ENCODE data around the gene KMT2C.
A peak's percentile ranks its signal among the peaks of the same experiment; 100 is the strongest.

KMT2C gene

DNA sequence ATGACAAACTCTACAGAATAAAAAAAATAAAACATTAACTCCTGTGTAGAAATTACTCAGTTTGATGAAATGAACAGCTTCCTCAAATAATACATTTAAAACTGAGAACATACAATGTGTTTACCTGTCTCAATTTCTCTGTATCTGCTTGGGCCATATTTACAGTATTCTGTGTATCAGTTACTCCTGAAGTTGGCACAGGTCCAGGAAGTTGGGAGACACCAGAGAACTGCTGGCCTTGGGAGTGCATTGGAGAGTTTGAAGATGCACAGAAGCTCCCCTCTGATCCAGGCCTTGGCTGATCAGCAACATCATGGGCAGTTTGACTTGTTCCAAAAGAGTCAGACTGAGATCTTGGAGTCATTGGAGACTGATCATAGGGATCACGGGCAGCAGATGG is 255.2 kb downstream of the KMT2C start:
- peak; percentile 41 for DNase-seq

DNA sequence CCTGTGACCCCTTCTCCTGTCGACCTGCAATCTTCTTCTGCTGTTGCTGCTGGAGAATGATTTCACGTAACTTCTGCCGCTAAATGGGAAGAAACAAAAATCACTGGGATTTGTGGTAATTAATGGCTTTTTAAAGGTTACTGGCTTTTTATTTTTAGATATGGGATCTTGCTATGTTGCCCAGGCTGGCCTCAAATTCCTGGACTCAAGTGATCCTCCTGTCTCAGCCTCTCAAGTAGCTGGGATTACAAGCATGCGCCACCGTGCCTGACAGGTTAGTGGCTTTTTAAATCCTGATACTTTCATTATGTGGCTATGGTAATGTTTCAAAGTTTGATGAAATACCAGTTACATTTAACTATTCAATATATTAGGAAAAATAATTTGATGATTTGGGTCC is 255.8 kb downstream of the KMT2C start:
- DNase-seq, result no peak

DNA sequence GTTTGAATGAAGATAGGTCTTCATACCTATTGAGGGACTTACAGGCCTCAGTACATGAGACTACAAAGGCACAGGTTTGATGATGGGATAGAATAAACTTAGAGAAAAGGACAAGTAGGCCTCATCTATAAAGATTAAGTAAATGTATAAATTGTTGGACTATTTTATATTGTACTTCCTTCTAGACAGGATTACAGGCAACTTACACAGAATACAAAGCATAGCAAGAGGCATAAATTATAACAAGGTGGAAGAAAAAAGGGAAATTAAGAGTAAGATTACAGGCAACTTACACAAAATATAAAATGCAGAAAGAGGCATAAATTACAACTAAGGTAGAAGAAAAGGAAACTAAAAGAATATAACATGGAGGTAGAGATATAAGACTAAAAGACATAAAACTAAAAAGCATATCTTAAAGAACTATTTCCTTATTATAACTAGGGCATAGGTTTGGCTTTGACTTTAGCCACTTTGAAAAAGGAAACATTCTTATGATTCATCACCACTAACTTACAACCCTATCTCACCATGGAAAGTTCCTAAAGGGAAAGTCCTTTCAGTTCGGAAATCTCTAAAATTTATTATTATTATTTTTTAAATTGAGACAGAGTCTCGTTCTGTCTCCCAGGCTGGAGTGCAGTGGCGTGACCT is 257.3 kb downstream of the KMT2C start:
- no peak for DNase-seq

DNA sequence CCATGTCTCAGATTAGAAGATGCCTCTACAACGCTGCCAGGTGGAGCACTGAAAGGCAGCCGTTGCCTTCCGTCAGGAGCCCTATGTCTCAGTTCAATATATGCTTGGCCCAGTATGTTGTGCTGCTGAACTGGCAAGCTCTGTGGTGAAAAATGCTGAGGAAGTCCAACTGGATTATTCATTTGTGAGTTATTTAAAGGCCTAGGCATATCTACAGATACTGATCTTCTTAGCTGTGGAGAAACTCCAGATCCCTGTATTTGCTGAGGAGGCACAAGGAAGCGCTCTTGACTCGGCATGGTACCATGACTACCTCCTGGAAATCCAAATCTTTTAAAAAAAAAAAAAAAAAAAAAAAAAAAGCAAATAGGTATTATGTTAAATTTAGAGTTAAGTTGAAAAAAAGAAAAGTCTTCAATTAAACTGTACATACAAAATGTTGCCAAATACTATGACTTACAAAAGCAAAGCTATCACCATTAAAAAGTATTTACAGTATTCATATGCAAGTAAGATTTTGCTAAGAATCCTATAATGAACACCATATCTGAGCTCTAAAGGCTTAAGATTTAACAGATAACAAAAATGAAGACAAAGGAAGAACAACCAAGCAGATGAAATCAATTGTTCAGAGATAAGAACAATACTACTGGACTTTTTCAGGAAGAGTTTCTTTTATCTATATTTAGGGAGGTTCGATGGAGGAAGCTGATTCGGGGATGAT is 258.0 kb downstream of the KMT2C start:
- DNase-seq, result no peak

DNA sequence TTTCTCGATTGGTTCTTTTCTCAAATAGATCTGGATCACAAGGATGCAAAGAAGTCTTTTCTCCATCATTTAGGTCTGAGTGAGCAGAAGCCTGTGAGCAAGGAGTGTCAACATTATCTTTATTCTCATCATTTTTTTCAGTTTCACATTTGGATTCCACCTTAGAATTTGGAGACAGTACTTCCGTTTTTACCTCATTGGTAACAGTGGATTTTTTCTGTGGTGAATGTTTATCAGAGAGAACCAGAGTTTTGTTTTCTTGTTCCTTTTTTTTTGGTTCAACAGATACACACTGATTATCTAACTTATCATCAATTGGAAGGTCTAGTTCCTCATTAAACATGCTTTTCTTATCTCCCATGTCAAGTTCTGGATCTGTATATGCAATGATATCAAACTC is 259.0 kb downstream of the KMT2C start:
- DNase-seq, result no peak

DNA sequence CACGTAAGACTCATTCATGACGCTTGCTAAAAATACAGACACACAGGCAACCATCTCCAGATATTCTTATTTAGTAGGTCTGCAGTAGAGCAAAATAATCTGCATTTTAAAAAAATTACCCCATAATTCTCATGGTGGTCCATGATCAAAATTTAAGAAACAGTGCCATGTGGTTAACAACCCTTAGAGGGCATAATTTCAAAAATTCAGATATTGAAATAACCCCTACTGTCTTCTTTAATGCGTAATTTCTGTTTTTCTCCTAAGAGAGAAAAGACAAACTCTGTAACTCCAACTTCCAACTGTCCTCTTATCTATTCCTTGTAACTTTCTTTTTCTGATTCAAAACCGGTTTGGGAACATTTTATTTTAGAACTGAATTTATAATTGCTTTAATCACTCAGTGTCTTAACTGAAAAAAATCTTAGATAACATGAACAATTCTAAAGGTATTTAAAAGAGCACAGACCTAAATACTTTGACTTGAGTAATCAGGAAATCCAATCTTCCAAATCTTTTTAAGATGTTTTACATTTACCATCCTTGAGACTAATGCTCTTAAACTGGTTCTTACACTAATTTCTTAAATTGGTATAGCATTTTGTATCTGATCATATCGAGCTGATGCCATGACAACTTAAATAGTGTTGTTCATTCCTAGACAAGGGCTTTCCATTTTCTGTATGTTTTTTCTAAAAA is 262.3 kb downstream of the KMT2C start:
- DNase-seq, result no peak

DNA sequence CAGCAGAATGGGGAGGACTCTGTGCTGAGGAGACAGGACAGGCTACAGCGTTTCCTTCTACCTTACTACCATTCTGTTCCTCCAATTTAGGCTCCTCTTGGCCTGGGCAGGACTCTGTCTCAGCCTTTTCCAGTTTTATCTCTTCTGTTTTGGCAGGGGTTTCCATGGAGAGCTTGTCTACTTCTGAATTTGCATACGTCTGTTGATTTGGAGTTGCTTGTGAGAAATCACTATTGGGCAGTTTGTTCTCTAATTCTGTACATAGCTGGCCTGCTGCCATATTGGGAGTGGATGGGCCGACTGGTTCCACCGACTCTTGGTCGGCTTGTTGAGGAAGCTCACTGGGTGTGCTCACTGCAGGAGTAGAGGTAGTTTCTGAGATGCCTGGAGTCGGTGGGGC is 273.5 kb downstream of the KMT2C start:
- no peak for DNase-seq

DNA sequence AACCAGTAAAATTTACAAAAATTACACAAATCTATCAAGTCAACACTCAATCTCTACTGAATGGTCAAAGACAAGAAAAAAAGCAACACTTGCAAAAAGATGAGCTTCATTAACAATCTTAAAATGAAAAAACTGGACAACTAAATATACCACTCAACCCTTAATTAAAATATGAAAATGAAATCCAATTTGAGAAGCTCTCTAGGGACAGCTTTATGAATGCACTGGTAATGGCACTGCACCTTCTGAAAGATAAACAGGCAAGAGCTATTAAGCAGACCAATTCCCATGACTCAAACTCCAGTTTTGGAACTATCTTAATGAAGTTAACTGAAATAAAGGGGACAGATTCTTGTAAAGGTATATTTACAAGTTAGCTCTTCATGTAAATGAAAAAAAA is 274.6 kb downstream of the KMT2C start:
- peak; percentile 28 for DNase-seq

DNA sequence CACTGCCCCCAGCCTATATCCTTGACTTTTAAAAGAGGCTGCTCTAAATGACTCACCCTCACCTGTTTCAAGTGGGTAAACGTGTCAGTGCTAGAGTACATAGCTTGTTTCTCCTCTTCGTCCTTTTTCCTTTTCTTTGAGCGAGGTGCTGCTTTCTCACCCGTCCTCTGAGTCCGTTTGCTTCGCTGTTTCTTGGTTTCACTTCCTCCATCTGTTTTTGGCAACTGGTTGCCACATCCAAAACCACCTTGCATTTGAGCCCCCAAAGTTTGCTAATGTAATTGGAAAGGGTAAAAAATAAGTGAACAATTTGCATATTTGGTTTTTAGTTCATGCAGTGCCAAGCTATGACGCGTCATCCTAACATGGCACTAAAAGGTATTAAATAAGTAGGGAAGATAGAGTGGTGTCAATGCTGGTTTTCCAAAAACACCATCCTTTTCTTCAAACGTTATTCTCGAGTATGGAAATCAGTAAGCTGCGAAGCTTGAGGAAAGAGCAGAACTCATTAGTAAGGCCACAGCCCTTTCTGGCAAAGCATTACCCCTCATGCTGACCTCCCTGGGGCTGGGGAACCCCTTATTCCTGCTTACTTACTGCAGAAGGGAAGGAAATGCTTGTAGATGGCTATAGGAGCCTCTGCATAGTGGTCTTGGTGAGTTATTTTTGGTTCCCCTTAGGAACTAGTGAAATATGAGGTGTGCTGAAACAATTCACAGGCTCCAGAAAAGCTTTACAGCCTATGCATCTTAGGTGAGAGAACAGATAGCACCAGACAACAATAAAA is 276.8 kb downstream of the KMT2C start:
- DNase-seq, result no peak

DNA sequence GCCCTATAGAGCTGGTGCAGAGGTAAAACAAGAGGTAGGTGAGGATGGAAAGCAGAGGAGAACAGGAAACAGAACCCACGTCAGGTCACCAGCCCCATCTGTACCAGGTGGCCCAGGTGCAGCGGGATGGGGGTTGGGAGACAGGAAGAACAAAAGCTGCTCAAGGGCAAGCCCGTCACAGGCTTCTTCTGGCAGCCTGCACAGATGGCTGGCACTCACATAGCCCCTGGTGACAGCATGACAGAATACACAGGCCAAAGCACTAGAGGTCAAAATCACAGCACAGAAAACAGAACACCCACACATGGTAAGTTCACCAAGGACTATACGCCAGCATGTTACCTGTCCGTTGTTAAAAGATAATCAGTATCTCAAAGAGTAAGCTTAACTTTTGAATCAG is 283.5 kb downstream of the KMT2C start:
- DNase-seq, result no peak

DNA sequence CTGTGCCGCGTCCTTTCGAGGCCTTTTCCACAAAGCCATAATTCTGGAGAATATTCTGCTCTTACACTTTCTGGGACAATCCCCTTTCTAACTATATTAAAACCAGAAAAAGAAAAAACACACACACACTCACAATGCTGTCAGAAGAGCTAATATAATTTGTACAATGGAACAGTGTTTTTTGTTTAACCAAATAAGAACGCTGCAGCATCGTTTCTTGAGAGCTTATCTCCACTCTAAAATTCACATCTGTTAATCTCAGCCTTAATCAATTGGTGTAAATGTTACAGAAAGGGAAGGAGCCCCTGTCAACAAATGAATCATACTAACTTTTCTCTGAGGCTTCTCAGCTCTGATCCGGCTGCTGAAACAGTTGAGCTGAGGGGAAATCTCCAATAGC is 286.4 kb downstream of the KMT2C start:
- no peak for DNase-seq

DNA sequence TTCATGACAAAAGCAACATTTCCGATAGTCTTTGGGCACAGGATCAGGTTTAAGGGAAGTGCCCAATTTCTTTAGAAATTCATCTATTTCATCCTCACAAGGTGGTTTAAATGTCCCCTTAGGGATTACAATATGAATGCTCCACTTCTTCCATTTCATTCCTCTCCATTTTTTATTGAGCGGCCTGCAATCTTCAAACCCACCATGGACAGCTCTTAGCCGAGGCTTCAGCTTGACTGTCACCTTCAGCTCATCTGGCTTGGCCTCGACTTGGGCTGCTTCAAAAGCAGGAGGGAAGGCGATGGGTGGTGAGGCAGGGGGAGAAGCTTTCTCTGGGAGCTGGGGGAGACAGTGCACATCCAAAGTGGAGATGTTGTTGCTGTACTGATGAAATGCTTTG is 287.1 kb downstream of the KMT2C start:
- DNase-seq, result no peak

DNA sequence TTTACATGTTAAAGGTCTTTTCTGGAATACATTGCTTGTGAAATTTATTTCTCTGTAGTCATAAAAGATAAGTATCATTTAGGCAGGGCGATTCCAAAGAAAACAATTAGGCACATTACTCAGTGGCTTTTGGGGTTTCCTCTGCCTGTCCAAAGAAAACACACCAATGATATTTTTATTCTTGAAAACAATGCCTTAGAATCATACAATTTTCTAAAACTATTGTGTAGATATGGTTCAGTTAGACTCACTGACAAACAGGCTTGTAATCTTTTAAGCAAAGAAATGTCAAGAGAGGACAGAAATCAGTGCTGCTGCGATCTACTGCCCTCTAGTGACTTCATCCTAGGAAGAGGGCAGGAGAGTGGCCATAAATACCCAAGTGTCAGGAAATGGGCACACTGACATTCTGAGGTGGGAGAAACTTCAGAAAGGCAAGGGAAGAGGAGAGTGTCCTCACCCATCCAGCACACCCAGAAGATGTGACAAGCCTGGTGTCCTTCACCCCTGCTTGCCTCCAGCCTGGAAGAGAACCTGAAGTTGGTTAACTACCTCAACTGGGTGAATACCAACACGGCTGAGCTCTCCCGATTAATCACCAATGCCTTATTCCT is 289.8 kb downstream of the KMT2C start:
- peak; percentile 48 for DNase-seq

DNA sequence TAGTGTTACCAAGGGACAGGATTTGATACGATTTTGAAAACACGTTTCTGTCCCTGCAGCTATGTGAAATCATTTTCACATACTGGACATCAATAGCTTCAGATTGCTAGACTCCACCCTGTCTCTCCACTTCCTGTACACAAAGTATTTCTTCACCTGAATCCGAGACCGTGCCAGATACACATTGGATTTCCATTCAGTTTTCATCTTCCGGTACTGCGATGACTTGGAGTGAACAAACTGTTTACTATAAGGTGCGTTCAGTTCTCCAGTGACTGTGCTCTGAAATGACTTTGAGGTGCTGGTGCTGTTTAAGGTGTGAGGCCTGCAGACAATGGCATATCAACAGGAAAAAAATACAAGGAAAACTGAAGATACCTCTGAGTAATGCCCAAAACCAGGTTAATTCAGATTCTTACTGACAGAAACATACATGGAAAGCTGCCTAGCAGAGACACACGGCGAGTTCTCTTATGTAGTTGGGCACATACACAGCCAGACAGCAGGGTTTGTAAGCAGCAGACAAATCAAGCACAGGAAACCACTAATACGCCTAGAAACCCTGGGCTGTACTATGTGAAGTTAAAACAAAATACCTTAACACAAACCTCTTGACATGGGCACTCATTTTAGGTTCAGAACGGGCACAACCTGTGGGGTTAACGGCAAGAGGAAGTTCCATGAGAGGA is 291.1 kb downstream of the KMT2C start:
- DNase-seq, result no peak

DNA sequence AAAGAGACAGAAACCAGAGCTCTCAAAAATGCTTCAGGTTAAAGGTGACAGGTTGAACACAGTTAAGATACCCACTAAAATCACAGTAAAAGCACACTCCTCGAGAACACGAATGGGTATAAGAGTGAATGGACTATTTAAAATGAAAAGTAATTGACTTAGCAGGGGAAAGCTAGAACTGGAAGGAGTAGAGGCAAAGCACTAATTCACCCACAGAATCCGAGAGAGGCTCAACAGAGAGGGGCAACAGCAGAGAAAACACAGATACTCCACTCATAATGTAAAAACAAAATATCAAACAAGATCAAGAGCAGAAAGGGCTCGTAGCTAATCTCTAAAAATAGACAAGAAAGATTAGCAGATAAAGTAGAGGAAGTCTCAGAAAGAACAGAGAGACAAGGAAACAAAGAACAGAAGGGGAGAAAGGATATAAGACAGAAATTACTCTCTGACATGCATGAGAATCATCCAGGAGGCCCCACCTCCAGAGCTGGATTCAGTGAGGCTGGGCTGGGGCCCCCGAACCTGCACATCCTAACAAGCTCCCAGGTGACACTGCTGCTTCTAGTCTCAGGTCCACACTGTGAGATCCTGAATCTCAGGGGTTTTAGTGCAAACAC is 292.7 kb downstream of the KMT2C start:
- DNase-seq, result no peak

DNA sequence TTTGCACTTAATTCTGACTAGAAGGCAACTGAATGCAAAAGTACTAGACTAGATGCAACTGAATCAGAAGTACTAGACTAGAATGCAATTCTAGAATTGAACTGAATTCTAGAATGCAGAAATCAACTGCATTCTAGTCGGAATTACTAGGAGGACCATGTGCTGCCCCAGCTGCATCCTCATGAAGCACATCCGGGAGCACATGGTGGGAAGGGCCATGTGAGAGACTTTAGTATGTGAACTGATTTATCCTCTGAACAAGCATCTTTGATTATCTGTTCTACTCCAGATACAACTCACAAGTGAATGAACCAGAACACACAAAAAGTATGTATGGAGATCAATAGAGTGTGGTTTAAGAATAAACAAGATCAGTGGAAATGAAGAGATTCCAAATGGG is 295.2 kb downstream of the KMT2C start:
- DNase-seq, result no peak

DNA sequence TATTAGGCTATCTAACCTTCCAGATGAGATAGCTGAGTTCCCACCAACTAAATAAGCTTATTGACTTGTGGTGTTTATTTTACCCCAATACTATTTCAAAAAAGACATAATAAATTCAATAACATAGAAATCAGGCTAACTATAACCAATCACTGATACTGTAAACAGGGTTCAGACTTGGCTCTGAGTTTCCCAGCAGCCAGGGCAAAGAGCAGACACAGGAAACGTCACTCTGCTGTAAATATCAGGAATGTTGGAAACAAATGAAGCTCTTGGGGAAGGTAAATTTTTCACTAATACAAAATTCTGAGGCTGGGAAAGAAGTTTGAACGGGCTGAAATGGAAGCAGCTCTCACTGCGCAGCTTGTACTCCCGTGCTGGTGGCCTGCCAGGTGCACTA is 295.7 kb downstream of the KMT2C start:
- DNase-seq, result no peak

DNA sequence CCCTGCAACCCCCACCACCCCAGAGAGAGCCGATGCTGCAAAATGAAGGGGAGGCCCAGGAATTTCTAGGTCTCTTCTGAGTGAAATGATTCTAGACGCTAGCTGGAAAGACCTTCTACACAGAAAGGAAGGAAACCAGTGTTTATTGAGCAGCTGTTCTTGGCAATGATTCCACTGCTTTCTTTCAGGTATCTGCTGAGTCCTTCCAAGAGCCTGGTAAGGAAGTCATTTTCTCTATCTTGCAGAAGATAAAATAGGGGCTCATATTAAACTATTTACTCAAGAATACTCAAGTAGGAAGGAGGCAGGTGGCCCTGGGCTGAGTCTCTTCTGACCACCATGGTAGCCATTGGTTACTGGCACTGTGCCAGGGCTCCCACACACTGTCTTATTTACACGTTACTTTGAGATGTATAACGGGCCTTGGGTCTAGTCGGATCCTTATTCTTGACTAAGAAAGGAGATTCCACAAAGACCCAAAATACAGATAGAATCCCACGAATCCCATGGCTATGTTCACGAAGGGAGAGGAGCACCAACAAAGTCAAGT is 298.3 kb downstream of the KMT2C start:
- peak; percentile 48 for DNase-seq

DNA sequence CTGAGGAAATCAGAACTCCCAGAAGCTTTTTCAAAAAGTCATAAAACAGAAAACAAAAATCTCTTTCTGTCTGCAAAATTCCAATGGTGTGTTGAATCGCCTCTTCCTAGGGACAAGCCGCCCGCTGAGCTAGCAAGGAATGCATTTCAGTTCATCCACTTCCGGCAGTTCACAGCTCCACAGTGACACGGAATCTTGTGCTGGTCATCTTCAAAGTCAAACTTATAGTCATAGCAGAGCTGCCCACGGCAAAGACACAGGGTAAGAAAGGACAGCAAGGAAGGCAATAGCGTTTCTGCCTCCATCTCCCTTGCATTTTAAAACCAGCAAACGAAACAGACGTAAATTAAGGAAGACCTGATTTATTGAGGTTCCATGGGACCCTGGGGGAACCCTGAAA is 299.1 kb downstream of the KMT2C start:
- no peak for DNase-seq

DNA sequence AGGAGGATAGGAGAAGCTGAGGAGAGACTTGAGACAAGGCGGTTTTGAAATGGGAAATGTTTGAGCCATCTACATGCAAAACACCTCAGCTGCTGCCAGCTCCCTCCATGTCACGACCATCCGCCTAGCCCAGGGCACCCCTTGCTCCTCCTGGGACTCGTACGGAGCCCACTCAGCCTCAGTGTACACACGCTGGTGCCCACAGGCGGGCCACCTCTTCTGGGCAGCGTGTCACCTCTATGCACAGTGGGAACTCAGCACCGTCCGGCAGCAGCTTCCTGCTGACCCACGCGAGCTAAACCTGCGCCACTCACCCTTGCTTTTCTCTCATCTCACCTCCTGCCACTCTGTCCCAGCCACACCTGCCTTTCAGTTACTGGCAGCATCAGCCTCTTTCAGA is 302.0 kb downstream of the KMT2C start:
- no peak for DNase-seq

DNA sequence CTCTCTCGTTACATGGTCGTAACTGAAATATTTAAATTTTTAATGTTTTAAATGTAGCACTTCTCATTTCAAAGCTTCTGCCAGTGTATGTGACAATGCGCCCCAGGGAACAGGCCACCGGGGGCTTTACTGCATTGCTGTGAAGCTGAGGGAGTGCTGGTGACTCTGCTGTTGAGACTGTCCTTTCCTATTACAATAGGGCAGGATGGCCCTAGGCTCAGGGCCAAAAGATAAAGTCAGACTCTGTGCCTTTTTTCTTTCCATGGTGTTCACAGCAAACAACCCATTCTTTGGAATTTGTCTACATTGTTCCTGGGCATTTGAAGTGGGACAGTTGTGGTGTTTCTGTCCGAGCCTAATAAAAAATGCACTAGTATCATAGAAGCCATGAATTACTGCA is 303.0 kb downstream of the KMT2C start:
- DNase-seq, result no peak

Data from NCI-H69 (cell line).